IPS DF 4.7 (cell line): ENCODE data around the gene DNASE2.
"Not testable (repeated sequence)": the region's sequence is repeated elsewhere in the genome, so short reads cannot be mapped to it uniquely, and the experiment has no call there.

Source experiments
- DNase-seq: peaks from one replicate; pipeline ENCODE4 v3.0.0-alpha.2; 2013; ENCODE audit warnings: low spot score; ENCODE audit errors: extremely low read depth

Gene DNASE2, protein sequence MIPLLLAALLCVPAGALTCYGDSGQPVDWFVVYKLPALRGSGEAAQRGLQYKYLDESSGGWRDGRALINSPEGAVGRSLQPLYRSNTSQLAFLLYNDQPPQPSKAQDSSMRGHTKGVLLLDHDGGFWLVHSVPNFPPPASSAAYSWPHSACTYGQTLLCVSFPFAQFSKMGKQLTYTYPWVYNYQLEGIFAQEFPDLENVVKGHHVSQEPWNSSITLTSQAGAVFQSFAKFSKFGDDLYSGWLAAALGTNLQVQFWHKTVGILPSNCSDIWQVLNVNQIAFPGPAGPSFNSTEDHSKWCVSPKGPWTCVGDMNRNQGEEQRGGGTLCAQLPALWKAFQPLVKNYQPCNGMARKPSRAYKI

DNA sequence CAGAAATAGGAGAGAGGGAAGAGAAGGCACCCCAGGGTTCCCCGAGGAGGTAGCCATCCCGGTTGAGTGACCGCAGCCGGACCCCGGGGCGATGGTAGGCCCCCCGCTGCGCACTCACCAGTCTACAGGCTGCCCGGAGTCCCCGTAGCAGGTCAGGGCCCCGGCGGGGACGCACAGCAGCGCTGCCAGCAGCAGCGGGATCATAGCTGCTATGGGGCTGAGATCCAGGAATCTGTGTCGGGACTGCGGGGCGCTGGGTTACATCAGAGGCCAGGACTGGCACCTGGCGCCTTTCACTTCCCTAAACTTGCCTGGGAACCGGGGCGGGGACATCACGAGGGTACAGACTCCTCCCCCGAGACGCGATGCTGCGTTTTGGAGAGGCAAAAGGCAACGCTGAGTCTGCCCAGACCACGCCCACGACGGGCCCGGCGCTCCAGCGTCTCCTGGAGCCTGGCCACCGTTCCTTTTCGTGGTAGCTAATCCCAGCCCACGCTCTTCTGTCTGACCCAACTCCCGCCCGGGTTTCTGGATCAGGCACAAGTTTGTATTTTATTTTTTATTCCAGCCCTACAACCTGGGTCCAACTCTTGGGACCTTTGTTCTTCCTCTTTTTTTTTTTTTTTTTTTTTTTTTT is at the start of gene DNASE2:
Gene DNASE2 (minus strand): TSS at position 278 of the 637 bp plus-strand sequence. CDS start 74 bp downstream, at position 204.
- DNase-seq: no peak

DNA sequence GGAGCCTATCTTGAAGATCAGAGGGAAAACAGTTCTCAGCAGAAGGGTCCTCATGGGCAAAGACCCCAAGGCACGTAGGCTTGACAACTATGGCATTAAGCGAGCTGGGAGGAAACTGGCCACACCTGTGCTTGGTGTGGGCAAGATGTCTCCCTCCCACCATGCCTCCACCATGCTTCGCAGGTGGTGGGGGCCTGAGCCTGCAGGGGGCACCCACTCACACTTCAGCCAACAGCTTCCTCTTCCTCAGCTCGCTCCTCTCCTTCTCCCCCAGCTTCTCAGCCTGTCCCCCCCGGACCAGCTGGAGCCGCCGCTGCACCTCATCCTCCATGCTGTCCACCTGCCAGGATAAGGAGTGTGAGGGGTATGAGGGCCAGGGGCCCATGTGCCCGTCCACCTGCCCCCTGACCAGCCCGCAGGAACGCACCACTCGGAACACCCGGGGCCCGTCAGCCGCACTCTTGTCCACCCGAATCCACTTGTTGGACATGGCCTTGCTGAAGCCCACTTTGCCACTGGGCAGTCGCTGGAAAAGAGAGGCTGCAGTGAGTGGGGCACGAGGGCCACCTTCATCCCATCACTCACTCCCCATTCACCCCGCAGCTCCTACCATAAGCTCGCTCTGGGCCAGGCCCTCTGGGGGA is 48.9 kb upstream of the DNASE2 start:
- DNase-seq: no peak

- no peak for DNase-seq
These were observed 43.5 kb upstream of the DNASE2 start for GRCh38 chr19:12924621-12925310.

GRCh38 chr19:12922959-12923358 is 41.7 kb upstream of the DNASE2 start:
- DNase-seq: no peak

- no peak for DNase-seq
These were observed 39.8 kb upstream of the DNASE2 start for GRCh38 chr19:12921047-12921446.

GRCh38 chr19:12918253-12918652 is 37.0 kb upstream of the DNASE2 start:
- no peak for DNase-seq

GRCh38 chr19:12915860-12916259 is 34.6 kb upstream of the DNASE2 start:
- DNase-seq: not testable (repeated sequence)

DNA sequence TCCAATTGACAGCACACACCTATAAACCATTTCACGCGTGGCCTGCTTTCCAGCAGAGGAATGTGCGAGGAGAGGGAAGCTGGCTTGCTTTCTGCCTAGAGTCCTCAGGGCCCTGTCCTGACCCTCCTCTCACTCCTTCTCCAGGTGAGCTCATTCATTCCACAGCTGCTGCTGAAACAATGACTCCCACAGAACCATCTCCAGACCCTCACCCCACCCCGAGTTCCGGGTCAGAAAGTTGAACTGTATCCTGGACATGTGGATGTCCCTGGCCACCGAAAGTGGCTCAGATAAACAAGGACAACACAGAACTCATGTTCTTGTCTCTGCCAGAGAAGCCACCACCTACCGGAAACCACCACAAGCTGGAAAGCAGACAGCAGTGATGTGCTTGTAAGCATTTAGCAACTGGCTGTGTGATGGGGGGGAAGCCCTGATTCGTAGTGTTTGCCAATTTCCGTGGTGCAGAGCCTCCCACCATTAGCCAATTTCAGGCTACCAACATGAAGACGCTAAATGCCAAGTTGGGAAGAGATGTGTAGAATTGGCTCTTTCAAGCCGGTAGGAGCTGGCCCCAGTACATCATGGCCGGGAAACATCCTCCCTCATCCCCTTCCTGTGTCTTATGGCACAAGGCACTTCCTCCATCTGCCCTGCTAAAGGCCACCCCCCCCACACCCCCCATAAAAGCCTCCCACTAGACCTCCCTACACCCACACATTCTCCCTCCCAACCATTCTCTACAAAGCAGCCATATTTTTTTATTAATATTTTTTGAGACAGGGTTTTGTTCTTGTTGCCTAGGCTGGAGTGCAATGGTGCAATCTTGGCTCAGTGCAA is 32.8 kb upstream of the DNASE2 start:
- DNase-seq: no peak

DNA sequence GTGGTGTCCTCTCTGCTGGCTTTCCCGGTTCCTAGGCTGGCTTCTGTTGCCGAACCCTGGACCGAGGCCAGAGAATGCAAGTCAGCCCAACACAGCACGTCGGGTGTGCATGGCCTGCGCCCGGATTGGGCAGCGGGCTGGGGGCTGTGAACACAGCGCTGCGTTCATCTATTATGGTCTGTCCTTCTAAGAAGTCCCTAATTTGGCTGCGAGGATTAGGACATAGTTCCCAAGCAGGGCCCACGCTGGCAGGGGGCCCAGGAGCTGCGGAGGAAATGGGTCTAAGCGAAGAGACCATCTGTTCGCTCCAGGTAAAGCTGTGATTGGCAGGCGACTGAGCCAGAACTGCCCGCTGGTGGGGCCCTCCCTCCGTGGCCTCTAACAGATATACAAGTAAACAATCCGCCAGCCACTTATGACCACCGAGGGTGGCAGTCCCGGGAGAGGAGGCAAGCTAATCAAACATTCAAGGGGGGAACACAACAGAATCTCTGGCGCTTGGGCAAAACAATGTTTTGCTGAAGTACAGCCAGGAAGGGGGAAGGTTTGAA is 31.8 kb upstream of the DNASE2 start:
- DNase-seq: no peak

DNA sequence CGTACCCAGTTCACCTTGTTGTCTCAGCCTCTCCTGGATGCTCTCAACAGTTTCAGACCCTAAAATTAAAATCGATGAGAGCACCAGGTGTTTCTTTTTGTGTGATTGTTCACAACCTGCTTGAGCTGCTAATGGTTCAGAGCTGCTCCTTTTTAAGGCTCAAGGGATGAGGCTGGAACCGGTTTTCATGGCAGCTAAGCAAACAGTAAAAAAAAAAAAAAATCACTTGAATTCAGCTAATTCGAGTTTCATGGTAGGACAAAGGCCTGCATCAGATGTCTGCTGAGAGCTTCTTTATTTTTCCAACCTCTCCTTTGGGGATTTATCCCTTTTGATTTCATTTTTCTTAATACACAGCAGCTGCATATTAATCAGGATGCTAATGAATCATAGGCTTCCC is 31.3 kb upstream of the DNASE2 start:
- DNase-seq: no peak

GRCh38 chr19:12907166-12907565 is 25.9 kb upstream of the DNASE2 start:
- DNase-seq: no peak

GRCh38 chr19:12899891-12900518 is 18.8 kb upstream of the DNASE2 start:
- DNase-seq: no peak

- no peak for DNase-seq
These were observed 15.2 kb upstream of the DNASE2 start for GRCh38 chr19:12896460-12896859.

GRCh38 chr19:12893582-12893981 is 12.3 kb upstream of the DNASE2 start:
- no peak for DNase-seq

GRCh38 chr19:12891553-12892021 is 10.3 kb upstream of the DNASE2 start:
- DNase-seq: no peak

- DNase-seq: peak; percentile 97
These were observed 9.7 kb upstream of the DNASE2 start, which contains the start of gene GCDH for GRCh38 chr19:12890787-12891552. Gene GCDH (plus strand): TSS chr19:12891160. CDS start chr19:12891305, 145 bp downstream.

DNA sequence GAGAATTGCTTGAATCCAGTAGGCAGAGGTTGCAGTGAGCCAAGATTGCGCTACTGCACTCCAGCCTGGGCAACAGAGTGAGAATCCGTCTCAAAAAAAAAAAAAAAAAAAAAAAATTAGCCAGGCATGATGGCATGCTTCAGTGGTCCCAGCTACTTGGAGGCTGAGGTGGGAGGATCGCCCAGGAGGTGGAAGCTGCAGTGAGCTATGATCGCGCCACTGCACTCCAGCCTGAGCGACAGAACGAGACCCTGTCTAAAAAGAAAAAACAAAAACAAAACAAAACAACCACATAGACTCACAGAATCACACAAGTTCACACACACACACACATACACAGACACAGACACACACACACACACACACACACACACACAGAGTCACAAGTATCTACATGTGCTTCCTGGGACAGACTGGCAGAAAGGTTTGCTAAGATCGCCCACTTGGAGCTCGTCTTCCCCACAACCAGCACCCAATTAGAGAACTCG is 9.1 kb upstream of the DNASE2 start:
- not testable (repeated sequence) for DNase-seq

DNA sequence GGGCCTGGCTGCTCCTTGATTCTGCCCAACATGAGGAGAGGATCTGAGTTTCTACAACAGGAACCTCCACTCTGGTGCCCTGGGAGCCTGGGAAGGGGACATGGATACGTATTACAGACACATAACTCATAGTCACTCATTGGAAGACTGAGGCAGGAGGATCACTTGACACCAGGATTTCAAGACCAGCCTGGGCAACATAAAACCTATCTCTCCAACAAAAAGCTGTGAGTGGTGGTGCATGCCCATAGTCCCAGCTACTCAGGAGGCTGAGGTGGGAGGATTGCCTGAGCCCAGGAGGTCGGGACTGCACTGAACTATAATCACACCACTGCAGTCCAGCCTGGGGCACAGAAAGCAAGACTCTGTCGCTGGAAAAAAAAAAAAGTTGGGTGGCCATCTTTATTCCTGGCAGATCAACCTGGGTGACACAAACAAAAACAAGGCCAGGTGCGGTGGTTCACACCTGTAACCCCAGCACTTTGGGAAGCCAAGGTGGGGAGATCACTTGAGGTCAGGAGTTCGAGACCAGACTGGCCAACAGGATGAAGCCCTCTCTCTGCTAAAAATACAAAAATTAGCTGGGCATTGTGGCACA is 6.9 kb upstream of the DNASE2 start:
- DNase-seq: no peak
